ENCODE data around the gene TPO. TPM values are rescaled to one million over a fixed set of nuclear protein-coding genes. Genes with fewer than 3 reads are reported as not detected.

TPO gene
- total RNA-seq, 4 donors from 2014 or later, result 7.2 to 32.6 (median 16.6) TPM

DNA sequence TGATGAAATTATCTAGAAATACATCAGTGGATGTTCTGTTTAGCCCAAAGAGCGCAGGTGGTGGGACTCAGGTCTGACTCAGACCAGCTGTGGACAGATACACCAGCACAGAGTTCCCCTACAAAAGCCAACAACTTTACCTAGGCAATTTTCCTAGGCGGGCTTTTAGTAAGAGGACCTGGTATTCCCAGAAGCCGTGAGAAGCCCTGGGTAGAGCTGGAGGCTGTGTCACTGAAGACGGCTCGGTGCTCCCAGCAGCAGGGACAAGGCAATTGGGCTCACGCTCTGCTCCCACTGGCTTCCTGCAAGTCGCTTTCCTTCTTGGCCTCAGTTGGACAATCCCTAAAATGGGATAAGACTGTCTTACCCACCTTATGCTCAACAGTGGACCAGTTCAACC lies 41.1 kb downstream of the TPO start:
- DNase-seq (ENCODE audit: low spot score in 2 of 2), result no peak
- no peak overlapping the region for H3K27ac ChIP-seq
- TF ChIP-seq POLR2A (IDR thresholded peaks at IDR 0.05), result no peak
- TF ChIP-seq, protein P1, sequence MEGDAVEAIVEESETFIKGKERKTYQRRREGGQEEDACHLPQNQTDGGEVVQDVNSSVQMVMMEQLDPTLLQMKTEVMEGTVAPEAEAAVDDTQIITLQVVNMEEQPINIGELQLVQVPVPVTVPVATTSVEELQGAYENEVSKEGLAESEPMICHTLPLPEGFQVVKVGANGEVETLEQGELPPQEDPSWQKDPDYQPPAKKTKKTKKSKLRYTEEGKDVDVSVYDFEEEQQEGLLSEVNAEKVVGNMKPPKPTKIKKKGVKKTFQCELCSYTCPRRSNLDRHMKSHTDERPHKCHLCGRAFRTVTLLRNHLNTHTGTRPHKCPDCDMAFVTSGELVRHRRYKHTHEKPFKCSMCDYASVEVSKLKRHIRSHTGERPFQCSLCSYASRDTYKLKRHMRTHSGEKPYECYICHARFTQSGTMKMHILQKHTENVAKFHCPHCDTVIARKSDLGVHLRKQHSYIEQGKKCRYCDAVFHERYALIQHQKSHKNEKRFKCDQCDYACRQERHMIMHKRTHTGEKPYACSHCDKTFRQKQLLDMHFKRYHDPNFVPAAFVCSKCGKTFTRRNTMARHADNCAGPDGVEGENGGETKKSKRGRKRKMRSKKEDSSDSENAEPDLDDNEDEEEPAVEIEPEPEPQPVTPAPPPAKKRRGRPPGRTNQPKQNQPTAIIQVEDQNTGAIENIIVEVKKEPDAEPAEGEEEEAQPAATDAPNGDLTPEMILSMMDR (IDR thresholded peaks at IDR 0.05), result no peak
- no peak for TF ChIP-seq EP300 (IDR thresholded peaks at IDR 0.05)
- no peaks in the 10 kb centered on the region for H3K36me3 ChIP-seq
- peaks cover 0 to 12% of the 10 kb centered on the region in 2 donors for H3K27me3 ChIP-seq
- H3K4me3 ChIP-seq, result no peak overlapping the region
- no peaks in the 10 kb centered on the region for H3K9me3 ChIP-seq
- H3K4me1 ChIP-seq, result no peaks in the 10 kb centered on the region
- 96 to 98% methylated on average over 7 of the region's 7 CpGs for whole genome bisulfite sequencing, 2 donors

DNA sequence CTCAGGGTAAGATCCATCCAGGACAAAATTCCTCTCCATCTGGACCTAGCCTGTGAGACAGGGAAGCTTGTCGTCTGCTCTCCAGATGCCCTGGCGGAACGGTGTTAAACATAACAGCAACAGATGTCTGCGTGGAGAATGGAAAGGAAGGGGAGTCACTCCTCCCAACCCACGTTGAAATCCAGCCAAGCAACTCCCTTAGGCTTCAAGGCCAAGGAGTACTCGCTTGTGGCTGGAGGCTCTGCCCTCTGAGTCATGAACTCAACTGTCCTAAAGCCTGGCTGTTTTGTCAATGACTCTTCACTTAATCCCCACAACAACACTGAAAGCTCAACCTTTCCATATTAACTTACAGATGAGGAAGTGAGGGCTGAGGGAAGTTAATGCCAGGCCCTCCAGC lies 42.2 kb downstream of the TPO start:
- no peak overlapping the region for H3K27ac ChIP-seq
- H3K36me3 ChIP-seq, result no peaks in the 10 kb centered on the region
- TF ChIP-seq EP300 (IDR thresholded peaks at IDR 0.05) (no peak), POLR2A (IDR thresholded peaks at IDR 0.05) (no peak)
- TF ChIP-seq, protein P1 (IDR thresholded peaks at IDR 0.05), result no peak
- 62 to 63% methylated on average over 6 of the region's 6 CpGs for WGBS, 2 donors
- H3K4me1 ChIP-seq, result no peaks in the 10 kb centered on the region
- no peak for DNase-seq (ENCODE audit: low spot score in 2 of 2)
- H3K27me3 ChIP-seq, result peaks cover 0 to 2% of the 10 kb centered on the region in 2 donors
- H3K9me3 ChIP-seq, result no peaks in the 10 kb centered on the region
- no peak overlapping the region for H3K4me3 ChIP-seq

GRCh38 chr2:1458432-1458831 lies 45.2 kb downstream of the TPO start:
- Histone ChIP-seq H3K27me3 (no peaks in the 10 kb centered on the region), H3K27ac (no peak overlapping the region), H3K9me3 (no peaks in the 10 kb centered on the region), H3K4me3 (no peak overlapping the region), H3K4me1 (no peaks in the 10 kb centered on the region), H3K36me3 (no peaks in the 10 kb centered on the region)
- 91 to 95% methylated on average over 2 of the region's 2 CpGs for WGBS, 2 donors
- DNase-seq (ENCODE audit: low spot score in 2 of 2), result no peak
- no peak for TF ChIP-seq EP300 (IDR thresholded peaks at IDR 0.05)
- TF ChIP-seq, protein P1 (IDR thresholded peaks at IDR 0.05), result no peak
- no peak for TF ChIP-seq POLR2A (IDR thresholded peaks at IDR 0.05)

DNA sequence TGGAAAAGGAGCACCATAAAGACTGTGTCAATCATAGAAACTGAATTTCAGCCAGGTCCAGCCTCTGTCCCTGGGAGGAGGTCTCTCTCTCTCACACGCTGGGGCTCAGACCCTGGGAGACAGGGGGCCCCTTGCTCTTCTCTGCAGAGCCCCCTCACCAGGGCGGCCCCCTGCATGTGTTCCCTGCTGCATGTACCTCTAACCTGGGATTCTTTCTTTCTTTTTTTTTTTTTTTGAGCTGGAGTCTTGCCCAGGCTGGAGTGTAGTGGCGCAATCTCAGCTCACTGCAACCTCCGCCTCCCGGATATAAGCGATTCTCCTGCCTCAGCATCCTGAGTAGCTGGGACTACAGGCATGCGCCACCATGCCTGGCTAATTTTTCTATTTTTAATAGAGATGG lies 46.5 kb downstream of the TPO start:
- Histone ChIP-seq H3K27ac (no peak overlapping the region), H3K27me3 (no peaks in the 10 kb centered on the region), H3K4me3 (no peak overlapping the region), H3K4me1 (no peaks in the 10 kb centered on the region), H3K9me3 (no peaks in the 10 kb centered on the region), H3K36me3 (no peaks in the 10 kb centered on the region)
- DNase-seq (ENCODE audit: low spot score in 2 of 2), result no peak
- 44 to 76% methylated on average over 7 of the region's 7 CpGs for WGBS, 2 donors
- TF ChIP-seq POLR2A (IDR thresholded peaks at IDR 0.05), result no peak
- no peak for TF ChIP-seq EP300 (IDR thresholded peaks at IDR 0.05)
- TF ChIP-seq, protein P1 (IDR thresholded peaks at IDR 0.05), result no peak

GRCh38 chr2:1460851-1461418 lies 47.7 kb downstream of the TPO start:
- Histone ChIP-seq H3K36me3 (no peaks in the 10 kb centered on the region), H3K27ac (no peak overlapping the region), H3K4me3 (no peak overlapping the region), H3K4me1 (no peaks in the 10 kb centered on the region), H3K9me3 (no peaks in the 10 kb centered on the region), H3K27me3 (no peaks in the 10 kb centered on the region)
- DNase-seq (ENCODE audit: low spot score in 2 of 2), result no peak
- 61 to 73% methylated on average over 10 to 11 of the region's 11 CpGs for WGBS, 2 donors
- TF ChIP-seq EP300 (IDR thresholded peaks at IDR 0.05), result no peak
- TF ChIP-seq, protein P1 (IDR thresholded peaks at IDR 0.05), result no peak
- no peak for TF ChIP-seq POLR2A (IDR thresholded peaks at IDR 0.05)
